ENCODE results near the gene HYCC1.

- TF ChIP-seq CTCF (IDR thresholded peaks at IDR 0.05; ENCODE audit: low read depth, low read length, poor library complexity, severe bottlenecking) (no peak), EZH2phosphoT487 (IDR thresholded peaks at IDR 0.05; ENCODE audit: borderline replicate concordance, low read length) (no peak)
Measured at GRCh38 chr7:23016345-23017253, 2.7 kb upstream of the HYCC1 start.

Measured in DOHH2 (cell line).